Measurements from ENCODE around the gene NRXN3.

- TF ChIP-seq CTCF (IDR thresholded peaks at IDR 0.05; ENCODE audit: low read depth, low read length, missing input control), result no peak
- TF ChIP-seq YY1 (IDR thresholded peaks at IDR 0.05), result no peak
- no peak for TF ChIP-seq RAD21 (IDR thresholded peaks at IDR 0.05)
- TF ChIP-seq, protein P1, sequence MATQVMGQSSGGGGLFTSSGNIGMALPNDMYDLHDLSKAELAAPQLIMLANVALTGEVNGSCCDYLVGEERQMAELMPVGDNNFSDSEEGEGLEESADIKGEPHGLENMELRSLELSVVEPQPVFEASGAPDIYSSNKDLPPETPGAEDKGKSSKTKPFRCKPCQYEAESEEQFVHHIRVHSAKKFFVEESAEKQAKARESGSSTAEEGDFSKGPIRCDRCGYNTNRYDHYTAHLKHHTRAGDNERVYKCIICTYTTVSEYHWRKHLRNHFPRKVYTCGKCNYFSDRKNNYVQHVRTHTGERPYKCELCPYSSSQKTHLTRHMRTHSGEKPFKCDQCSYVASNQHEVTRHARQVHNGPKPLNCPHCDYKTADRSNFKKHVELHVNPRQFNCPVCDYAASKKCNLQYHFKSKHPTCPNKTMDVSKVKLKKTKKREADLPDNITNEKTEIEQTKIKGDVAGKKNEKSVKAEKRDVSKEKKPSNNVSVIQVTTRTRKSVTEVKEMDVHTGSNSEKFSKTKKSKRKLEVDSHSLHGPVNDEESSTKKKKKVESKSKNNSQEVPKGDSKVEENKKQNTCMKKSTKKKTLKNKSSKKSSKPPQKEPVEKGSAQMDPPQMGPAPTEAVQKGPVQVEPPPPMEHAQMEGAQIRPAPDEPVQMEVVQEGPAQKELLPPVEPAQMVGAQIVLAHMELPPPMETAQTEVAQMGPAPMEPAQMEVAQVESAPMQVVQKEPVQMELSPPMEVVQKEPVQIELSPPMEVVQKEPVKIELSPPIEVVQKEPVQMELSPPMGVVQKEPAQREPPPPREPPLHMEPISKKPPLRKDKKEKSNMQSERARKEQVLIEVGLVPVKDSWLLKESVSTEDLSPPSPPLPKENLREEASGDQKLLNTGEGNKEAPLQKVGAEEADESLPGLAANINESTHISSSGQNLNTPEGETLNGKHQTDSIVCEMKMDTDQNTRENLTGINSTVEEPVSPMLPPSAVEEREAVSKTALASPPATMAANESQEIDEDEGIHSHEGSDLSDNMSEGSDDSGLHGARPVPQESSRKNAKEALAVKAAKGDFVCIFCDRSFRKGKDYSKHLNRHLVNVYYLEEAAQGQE (IDR thresholded peaks at IDR 0.05), result no peak
- TF ChIP-seq, protein P2, sequence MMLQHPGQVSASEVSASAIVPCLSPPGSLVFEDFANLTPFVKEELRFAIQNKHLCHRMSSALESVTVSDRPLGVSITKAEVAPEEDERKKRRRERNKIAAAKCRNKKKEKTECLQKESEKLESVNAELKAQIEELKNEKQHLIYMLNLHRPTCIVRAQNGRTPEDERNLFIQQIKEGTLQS (IDR thresholded peaks at IDR 0.05), result no peak
- TF ChIP-seq MAX (IDR thresholded peaks at IDR 0.05), result no peak
- no peak for TF ChIP-seq HNF4A (conservative IDR thresholded peaks at IDR 0.05)
- TF ChIP-seq EGR1 (IDR thresholded peaks at IDR 0.05; ENCODE audit: low read depth in 2 of 2), result no peak
- no peak for TF ChIP-seq GABPA (IDR thresholded peaks at IDR 0.05 in 1 of 2, conservative IDR thresholded peaks at IDR 0.05 in 1 of 2)
- no peak for TF ChIP-seq SP1 (IDR thresholded peaks at IDR 0.05)
Observed at GRCh38 chr14:79766511-79766910, 1596.3 kb downstream of the NRXN3 start.
